Stomach (tissue), 4 donors: ENCODE measurements around the gene SPATA3.

ENCODE experiments used
- POLR2A ChIP-seq, 4 donors: fragments of 450-650 bp; IDR thresholded peaks; one replicate each; pipeline ENCODE4 v1.6.1; 2016; ENCODE audit warnings: antibody characterized with exemption in 4 of 4, control low read depth in 2 of 4, mild to moderate bottlenecking in 1 of 4, moderate library complexity in 1 of 4
- TF ChIP-seq, protein P1 (sequence below), 7 experiments: fragments of 450-650 bp in 4 of 7; fragments of 200-600 bp in 3 of 7; sonication (generic) in 3 of 7; IDR thresholded peaks; one replicate each; pipeline ENCODE4 v1.5.1; 2016 to 2019; ENCODE audit warnings: antibody characterized with exemption in 7 of 7, control low read depth in 2 of 7, mild to moderate bottlenecking in 1 of 7

DNA sequence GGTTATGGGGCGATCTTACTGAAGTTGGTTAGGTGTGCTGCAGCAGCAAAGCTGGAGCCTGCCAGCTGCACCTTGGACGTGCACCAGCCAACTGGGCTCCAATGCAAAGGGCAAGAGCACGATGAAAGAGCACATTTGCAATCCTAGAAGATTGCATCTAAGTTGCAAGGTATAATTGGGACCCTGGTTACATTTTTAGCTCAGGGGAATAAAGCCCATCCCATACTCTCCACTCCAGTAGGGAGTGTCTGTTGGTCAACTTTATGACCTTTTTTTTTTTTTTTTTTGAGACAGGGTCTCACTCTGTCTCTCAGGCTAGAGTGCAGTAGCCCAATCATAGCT, 48.7 kb upstream of the SPATA3 start:
- TF ChIP-seq, protein P1, sequence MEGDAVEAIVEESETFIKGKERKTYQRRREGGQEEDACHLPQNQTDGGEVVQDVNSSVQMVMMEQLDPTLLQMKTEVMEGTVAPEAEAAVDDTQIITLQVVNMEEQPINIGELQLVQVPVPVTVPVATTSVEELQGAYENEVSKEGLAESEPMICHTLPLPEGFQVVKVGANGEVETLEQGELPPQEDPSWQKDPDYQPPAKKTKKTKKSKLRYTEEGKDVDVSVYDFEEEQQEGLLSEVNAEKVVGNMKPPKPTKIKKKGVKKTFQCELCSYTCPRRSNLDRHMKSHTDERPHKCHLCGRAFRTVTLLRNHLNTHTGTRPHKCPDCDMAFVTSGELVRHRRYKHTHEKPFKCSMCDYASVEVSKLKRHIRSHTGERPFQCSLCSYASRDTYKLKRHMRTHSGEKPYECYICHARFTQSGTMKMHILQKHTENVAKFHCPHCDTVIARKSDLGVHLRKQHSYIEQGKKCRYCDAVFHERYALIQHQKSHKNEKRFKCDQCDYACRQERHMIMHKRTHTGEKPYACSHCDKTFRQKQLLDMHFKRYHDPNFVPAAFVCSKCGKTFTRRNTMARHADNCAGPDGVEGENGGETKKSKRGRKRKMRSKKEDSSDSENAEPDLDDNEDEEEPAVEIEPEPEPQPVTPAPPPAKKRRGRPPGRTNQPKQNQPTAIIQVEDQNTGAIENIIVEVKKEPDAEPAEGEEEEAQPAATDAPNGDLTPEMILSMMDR (IDR thresholded peaks at IDR 0.05) = no peak
- no peak for TF ChIP-seq POLR2A (IDR thresholded peaks at IDR 0.05)
